HepG2 (cell line): ENCODE data around the gene SAMD14. TPM values are rescaled to one million over a fixed set of nuclear protein-coding genes. Genes with fewer than 3 reads are reported as not detected.

Source experiments
- ADNP ChIP-seq: sonication (generic); formaldehyde crosslinking; IDR thresholded peaks from 2 replicates; pipeline ENCODE4 v1.4.0; 2020; ENCODE audit warnings: missing genetic modification reagents
- BCL3 ChIP-seq: sonication (generic); formaldehyde crosslinking; IDR thresholded peaks from 2 replicates; pipeline ENCODE4 v1.5.1; 2020; ENCODE audit warnings: mild to moderate bottlenecking, missing genetic modification reagents, moderate library complexity
- FOXJ3 ChIP-seq: sonication (generic); formaldehyde crosslinking; IDR thresholded peaks from 2 replicates; pipeline ENCODE4 v1.4.0; 2020; ENCODE audit warnings: missing genetic modification reagents, mild to moderate bottlenecking, borderline replicate concordance
- HDAC1 ChIP-seq: sonication (generic); formaldehyde crosslinking; IDR thresholded peaks from 2 replicates; pipeline ENCODE4 v1.5.1; 2020; ENCODE audit warnings: mild to moderate bottlenecking, missing genetic modification reagents
- HNRNPUL1 ChIP-seq: fragments of 200-400 bp; formaldehyde crosslinking; IDR thresholded peaks from 2 replicates; pipeline ENCODE4 v1.6.1; 2017; ENCODE audit warnings: low read depth, mild to moderate bottlenecking, low read length, moderate library complexity
- IRX3 ChIP-seq: sonication (generic); formaldehyde crosslinking; IDR thresholded peaks from 2 replicates; pipeline ENCODE4 v1.8.1; 2023; ENCODE audit warnings: mild to moderate bottlenecking, low read depth, missing genetic modification reagents, borderline replicate concordance
- KAT7 ChIP-seq: IDR thresholded peaks from 2 replicates; pipeline ENCODE4 v1.6.1; 2018; ENCODE audit warnings: borderline replicate concordance, missing compliant biosample characterization
- KLF6 ChIP-seq: IDR thresholded peaks from 2 replicates; pipeline ENCODE4 v1.8.0; 2016; ENCODE audit warnings: missing biosample characterization, missing genetic modification reagents
- KMT2B ChIP-seq: IDR thresholded peaks from 2 replicates; pipeline ENCODE4 v1.6.1; 2016; ENCODE audit warnings: missing genetic modification reagents, missing compliant biosample characterization
- LRRFIP1 ChIP-seq: sonication (generic); formaldehyde crosslinking; conservative IDR thresholded peaks from 2 replicates; pipeline ENCODE4 v1.4.0; 2020; ENCODE audit warnings: missing genetic modification reagents
- MBNL3 ChIP-seq: fragments of 250-450 bp; sonication (Bioruptor Pico); conservative IDR thresholded peaks from 2 replicates; pipeline ENCODE4 v1.8.0; 2022; ENCODE audit warnings: mild to moderate bottlenecking, inconsistent platforms
- MZF1 ChIP-seq: sonication (generic); formaldehyde crosslinking; IDR thresholded peaks from 2 replicates; pipeline ENCODE4 v1.8.1; 2023; ENCODE audit warnings: mild to moderate bottlenecking, missing genetic modification reagents, borderline replicate concordance
- PRDM4 ChIP-seq: sonication (generic); formaldehyde crosslinking; IDR thresholded peaks from 2 replicates; pipeline ENCODE4 v1.9.0; 2021; ENCODE audit warnings: missing genetic modification reagents, borderline replicate concordance
- SKIL ChIP-seq: sonication (generic); formaldehyde crosslinking; IDR thresholded peaks from 2 replicates; pipeline ENCODE4 v1.8.0; 2022; ENCODE audit warnings: missing genetic modification reagents, mild to moderate bottlenecking, moderate library complexity, borderline replicate concordance
- ZNF136 ChIP-seq: sonication (generic); formaldehyde crosslinking; IDR thresholded peaks from 2 replicates; pipeline ENCODE4 v1.8.1; 2022; ENCODE audit warnings: low read depth, mild to moderate bottlenecking, moderate library complexity, missing genetic modification reagents
- ZNF260 ChIP-seq: sonication (generic); formaldehyde crosslinking; IDR thresholded peaks from 2 replicates; pipeline ENCODE4 v1.4.0; 2020; ENCODE audit warnings: missing genetic modification reagents, low read depth, mild to moderate bottlenecking, borderline replicate concordance
- ZNF619 ChIP-seq: sonication (generic); formaldehyde crosslinking; IDR thresholded peaks from 2 replicates; pipeline ENCODE4 v1.4.0; 2020; ENCODE audit warnings: mild to moderate bottlenecking, missing genetic modification reagents
- ZNF652 ChIP-seq: IDR thresholded peaks from 2 replicates; pipeline ENCODE4 v1.6.1; 2016; ENCODE audit warnings: low read depth, borderline replicate concordance
- ZNF816 ChIP-seq: sonication (generic); formaldehyde crosslinking; IDR thresholded peaks from 2 replicates; pipeline ENCODE4 v1.8.0; 2022; ENCODE audit warnings: missing genetic modification reagents, mild to moderate bottlenecking, borderline replicate concordance
- polyA plus RNA-seq, 8 experiments: library from polyadenylated mRNA; depleted of rRNA in 3 of 8; stranded (reverse) in 7 of 8; unstranded in 1 of 8; fragments of >200 nt; fragmentation: Illumina TruSeq in 4 of 8; extraction: Trizol in 4 of 8; gene quantifications; 2 replicates each; pipeline versions ENCODE4 v1.2.1 to v1.2.3, GENCODE V29; 2011 to 2016; ENCODE audit warnings: low read depth in 4 of 8, missing spikeins in 1 of 8, mixed read lengths in 1 of 8; ENCODE audit not compliant: insufficient read depth in 1 of 8
- total RNA-seq, 5 experiments: library from RNA; depleted of rRNA; stranded (reverse); fragments of >200 nt; fragmentation: Illumina TruSeq; extraction: Trizol; gene quantifications; 2 replicates each; pipeline ENCODE4 v1.2.3, GENCODE V29; 2016; ENCODE audit warnings: low read depth in 1 of 5

The SAMD14 gene
- total and polyA plus RNA-seq, 2 of the 13 experiments (the other 11 are each of a cell fraction or from before 2014, with no cell fraction given), result 0.07 to 0.22 TPM

- TF ChIP-seq ZNF652 (CRISPR knock-in tag) (no peak), SKIL (peak; percentile 21; the same call in 1 of the 2 replicates), PRDM4 (CRISPR knock-in tag) (no peak), ZNF136 (CRISPR knock-in tag) (no peak; the same call in 1 of the 2 replicates), KLF6 (CRISPR knock-in tag) (peak; percentile 73; the same call in 1 of the 2 replicates), HDAC1 (CRISPR knock-in tag) (peak; percentile 60; the same call in 1 of the 2 replicates), ZNF260 (no peak), MZF1 (CRISPR knock-in tag) (0 out of 2 replicates have a peak, but pooled peaks have one; percentile 76), MBNL3 (no peak), KMT2B (CRISPR knock-in tag) (no peak), KAT7 (CRISPR knock-in tag) (no peak; the same call in 1 of the 2 replicates), FOXJ3 (no peak), LRRFIP1 (CRISPR knock-in tag) (no peak), HNRNPUL1 (no peak), ZNF619 (CRISPR knock-in tag) (no peak), ADNP (CRISPR knock-in tag) (0 out of 2 replicates have a peak, but pooled peaks have one; percentile 30), BCL3 (CRISPR knock-in tag) (no peak), IRX3 (CRISPR knock-in tag) (0 out of 2 replicates have a peak, but pooled peaks have one; percentile 77), ZNF816 (CRISPR knock-in tag) (no peak)
Measured at GRCh38 chr17:50177983-50178834, 48.2 kb upstream of the SAMD14 start (continued).
